Trophoblast cell (in vitro differentiated cells and primary cell): Measurements from ENCODE around the gene CEBPB.

Source experiments
- DNase-seq, 2 donors: peaks; one replicate each; pipeline ENCODE4 v3.0.0-alpha.2; 2016
- H2AFZ ChIP-seq: 2 replicates; pipeline ENCODE4 v1.6.1; 2013; ENCODE audit warnings: low read length, moderate library complexity, mild to moderate bottlenecking; ENCODE audit not compliant: insufficient read depth, poor library complexity
- H2AK5ac ChIP-seq: 2 replicates; pipeline ENCODE4 v1.6.1; 2013; ENCODE audit warnings: mild to moderate bottlenecking, low read length
- H2BK120ac ChIP-seq: 2 replicates; pipeline ENCODE4 v1.6.1; 2013; ENCODE audit warnings: low read length, mild to moderate bottlenecking, moderate library complexity; ENCODE audit not compliant: insufficient read depth, poor library complexity
- H2BK12ac ChIP-seq: 2 replicates; pipeline ENCODE4 v1.6.1; 2013; ENCODE audit warnings: mild to moderate bottlenecking, low read length, moderate library complexity
- H2BK5ac ChIP-seq: 2 replicates; pipeline ENCODE4 v1.6.1; 2013; ENCODE audit warnings: low read length, low read depth, moderate library complexity, mild to moderate bottlenecking; ENCODE audit not compliant: poor library complexity
- H3K14ac ChIP-seq: 2 replicates; pipeline ENCODE4 v1.6.1; 2013; ENCODE audit warnings: mild to moderate bottlenecking, low read length
- H3K18ac ChIP-seq: 2 replicates; pipeline ENCODE4 v1.6.1; 2013; ENCODE audit warnings: mild to moderate bottlenecking, low read length
- H3K23ac ChIP-seq: 2 replicates; pipeline ENCODE4 v1.6.1; 2013; ENCODE audit warnings: low read length
- H3K27ac ChIP-seq: 2 replicates; pipeline ENCODE4 v1.5.1; 2013; ENCODE audit warnings: low read depth, mild to moderate bottlenecking, inconsistent platforms, low read length, moderate library complexity
- H3K27me3 ChIP-seq: 2 replicates; pipeline ENCODE4 v1.6.1; 2013; ENCODE audit warnings: inconsistent platforms, mild to moderate bottlenecking, low read length, moderate library complexity; ENCODE audit not compliant: insufficient read depth
- H3K36me3 ChIP-seq, 2 experiments: 1 replicate in 1 of 2; 2 replicates in 1 of 2; pipeline ENCODE4 v1.6.1; 2013; ENCODE audit warnings: low read length in 2 of 2, mild to moderate bottlenecking in 2 of 2, moderate library complexity in 1 of 2; ENCODE audit not compliant: insufficient read depth in 2 of 2, control insufficient read depth in 1 of 2
- H3K4ac ChIP-seq: 2 replicates; pipeline ENCODE4 v1.6.1; 2013; ENCODE audit warnings: low read depth, mild to moderate bottlenecking, low read length, moderate library complexity
- H3K4me1 ChIP-seq, 2 experiments: 1 replicate in 1 of 2; 2 replicates in 1 of 2; pipeline ENCODE4 v1.6.1; 2013; ENCODE audit warnings: low read length in 2 of 2, mild to moderate bottlenecking in 2 of 2, moderate library complexity in 1 of 2; ENCODE audit not compliant: insufficient read depth in 2 of 2, control insufficient read depth in 1 of 2
- H3K4me2 ChIP-seq: 2 replicates; pipeline ENCODE4 v1.6.1; 2013; ENCODE audit warnings: inconsistent platforms, mild to moderate bottlenecking, low read length, moderate library complexity
- H3K4me3 ChIP-seq: 2 replicates; pipeline ENCODE4 v1.5.1; 2013; ENCODE audit warnings: mild to moderate bottlenecking, low read depth, low read length, inconsistent platforms
- H3K79me1 ChIP-seq: one replicate; pipeline ENCODE4 v1.6.1; 2013; ENCODE audit warnings: low read length
- H3K79me2 ChIP-seq: 2 replicates; pipeline ENCODE4 v1.6.1; 2013; ENCODE audit warnings: low read length, mild to moderate bottlenecking; ENCODE audit not compliant: control insufficient read depth, insufficient read depth, poor library complexity
- H3K9ac ChIP-seq: 2 replicates; pipeline ENCODE4 v1.6.1; 2013; ENCODE audit warnings: mild to moderate bottlenecking, low read length
- H3K9me3 ChIP-seq: 2 replicates; pipeline ENCODE4 v1.6.1; 2013; ENCODE audit warnings: low read depth, mild to moderate bottlenecking, control low read depth, inconsistent platforms, low read length; ENCODE audit not compliant: insufficient read depth
- H4K12ac ChIP-seq: 2 replicates; pipeline ENCODE4 v1.6.1; 2013; ENCODE audit warnings: low read depth, mild to moderate bottlenecking, low read length, moderate library complexity
- H4K8ac ChIP-seq: 2 replicates; pipeline ENCODE4 v1.6.1; 2013; ENCODE audit warnings: low read depth, mild to moderate bottlenecking, low read length, moderate library complexity
- H4K91ac ChIP-seq: one replicate; pipeline ENCODE4 v1.6.1; 2013; ENCODE audit warnings: low read depth, mild to moderate bottlenecking, low read length, moderate library complexity
- WGBS: extraction: QIAGEN DNeasy Blood & Tissue Kit; methylation state at CpG from one replicate; pipeline ENCODE4 v1.1.7; 2013; ENCODE audit warnings: missing lambda C conversion rate; ENCODE audit not compliant: insufficient read length, insufficient coverage; ENCODE audit errors: extremely low coverage; 5-methylcytosine and 5-hydroxymethylcytosine counted together

CEBPB gene

DNA sequence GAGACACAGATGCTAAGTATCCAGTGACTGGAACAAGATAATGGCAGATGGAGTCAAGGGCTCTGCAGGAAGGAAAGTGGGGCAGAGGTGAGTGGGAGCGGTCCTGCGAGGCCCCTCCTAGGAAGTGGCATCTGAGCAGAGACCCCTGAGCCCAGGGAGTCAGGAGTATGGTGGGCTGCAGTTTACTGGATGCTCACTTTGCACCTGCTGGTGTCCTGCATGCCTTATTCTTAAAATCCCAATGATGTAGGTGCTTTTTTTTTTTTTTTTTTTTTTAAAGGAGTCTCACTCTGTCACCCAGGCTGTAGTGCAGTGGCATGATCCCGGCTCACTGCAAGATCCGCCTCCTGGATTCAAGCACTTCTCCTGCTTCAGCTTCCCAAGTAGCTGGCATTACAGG is 5.6 kb downstream of the CEBPB start:
- Histone ChIP-seq H3K4me2 (no peak overlapping the region), H3K79me1 (peaks cover 22% of the 10 kb centered on the region), H3K79me2 (peaks cover 19% of the 10 kb centered on the region), H3K27ac (no peak overlapping the region), H3K36me3 (no peaks in the 10 kb centered on the region), H3K23ac (no peak overlapping the region), H2AK5ac (no peak overlapping the region), H3K4ac (no peak overlapping the region), H4K8ac (no peak overlapping the region), H3K4me3 (no peak overlapping the region), H3K4me1 (peaks cover 21% of the 10 kb centered on the region in 2 experiments), H2AFZ (no peak overlapping the region), H3K27me3 (no peaks in the 10 kb centered on the region), H3K14ac (no peak overlapping the region), H3K9ac (no peak overlapping the region), H2BK120ac (no peak overlapping the region), H3K9me3 (peaks cover 2% of the 10 kb centered on the region), H4K91ac (no peak overlapping the region), H3K18ac (no peak overlapping the region), H4K12ac (no peak overlapping the region), H2BK5ac (no peak overlapping the region), H2BK12ac (no peak overlapping the region)
- no CpG with 5 or more reads among the region's 4 CpGs for WGBS
- DNase-seq, result no peak

DNA sequence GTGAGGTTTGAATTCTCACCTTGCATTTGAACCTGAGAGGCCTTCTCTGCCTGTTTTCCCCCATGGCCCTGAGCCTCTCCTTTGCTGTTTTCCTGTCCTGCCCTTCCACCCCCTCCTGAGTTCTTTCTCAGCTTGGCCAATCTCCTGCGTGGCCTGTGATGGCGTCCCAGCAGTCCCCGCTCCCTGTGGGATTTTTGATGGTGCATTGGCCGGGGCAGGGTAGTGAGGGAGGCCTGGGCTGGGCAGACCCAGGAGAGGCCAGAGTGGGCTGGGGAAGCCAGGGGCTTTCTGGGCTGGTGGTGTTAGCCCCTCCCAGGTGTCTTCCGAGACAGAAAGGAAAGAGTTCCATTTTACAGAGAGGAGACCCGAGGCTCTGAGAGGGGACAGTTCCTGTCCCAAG is 6.3 kb downstream of the CEBPB start:
- Histone ChIP-seq H3K4me2 (no peak overlapping the region), H3K79me2 (peaks cover 14% of the 10 kb centered on the region), H2AK5ac (no peak overlapping the region)

DNA sequence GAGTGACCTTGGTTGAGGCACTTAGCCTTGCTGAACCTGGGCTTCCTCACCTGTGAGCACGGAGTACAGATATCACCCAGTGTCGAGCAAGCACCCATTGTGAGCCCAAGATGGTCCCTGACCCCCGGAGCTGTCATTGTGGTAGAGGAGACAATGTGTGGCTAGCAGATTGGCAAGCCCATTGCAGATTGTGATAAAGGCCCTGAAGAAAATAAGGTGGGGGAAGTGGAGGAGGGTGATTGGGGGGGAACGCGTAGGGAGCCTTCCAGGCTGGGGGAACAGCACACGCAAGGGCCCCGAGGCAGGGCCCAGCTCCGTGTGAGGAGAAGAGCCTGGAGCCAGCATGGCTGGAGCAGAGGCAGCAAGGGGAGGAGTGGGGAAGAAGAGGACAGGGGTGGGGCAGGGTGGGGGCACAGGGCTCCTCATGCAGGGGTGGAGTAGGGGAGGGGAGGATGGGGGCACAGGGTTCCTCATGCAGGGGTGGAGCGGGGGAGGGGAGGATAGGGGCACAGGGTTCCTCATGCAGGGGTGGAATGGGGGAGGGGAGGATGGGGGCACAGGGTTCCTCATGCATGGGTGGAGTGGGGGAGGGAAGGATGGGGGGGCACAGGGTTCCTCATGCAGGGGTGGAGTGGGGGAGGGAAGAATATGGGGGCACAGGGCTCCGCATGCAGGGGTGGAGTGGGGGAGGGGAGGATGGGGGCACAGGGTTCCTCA is 7.0 kb downstream of the CEBPB start:
- Histone ChIP-seq H3K4me3 (no peak overlapping the region), H3K9ac (no peak overlapping the region), H2BK5ac (no peak overlapping the region), H3K27me3 (no peaks in the 10 kb centered on the region), H3K4me1 (peaks cover 21% of the 10 kb centered on the region in 2 experiments), H4K12ac (no peak overlapping the region), H3K23ac (no peak overlapping the region), H3K79me2 (peaks cover 13% of the 10 kb centered on the region), H3K14ac (no peak overlapping the region), H3K4me2 (no peak overlapping the region), H2AK5ac (no peak overlapping the region), H2BK120ac (no peak overlapping the region), H3K36me3 (no peaks in the 10 kb centered on the region), H2BK12ac (no peak overlapping the region), H4K8ac (no peak overlapping the region), H3K18ac (no peak overlapping the region), H3K4ac (no peak overlapping the region), H3K27ac (no peak overlapping the region), H2AFZ (no peak overlapping the region), H4K91ac (no peak overlapping the region), H3K79me1 (peaks cover 16% of the 10 kb centered on the region), H3K9me3 (peaks cover 2% of the 10 kb centered on the region)
- DNase-seq, result peak in 1 of 2 donors; percentile 28
- WGBS, result no CpG with 5 or more reads among the region's 10 CpGs

More for the DNA sequence above, 6.3 kb downstream of the CEBPB start:
- H3K27me3 ChIP-seq, result no peaks in the 10 kb centered on the region
- H3K36me3 ChIP-seq, result no peaks in the 10 kb centered on the region
- H3K18ac ChIP-seq, result no peak overlapping the region
- no peak for DNase-seq
- no peak overlapping the region for H3K14ac ChIP-seq
- H3K4ac ChIP-seq, result no peak overlapping the region
- H3K23ac ChIP-seq, result no peak overlapping the region
- peaks cover 17% of the 10 kb centered on the region for H3K79me1 ChIP-seq
- no peak overlapping the region for H3K4me3 ChIP-seq
- H4K8ac ChIP-seq, result no peak overlapping the region
- H3K27ac ChIP-seq, result no peak overlapping the region
- H3K4me1 ChIP-seq, result peaks cover 21% of the 10 kb centered on the region in 2 experiments
- no CpG with 5 or more reads among the region's 6 CpGs for WGBS
- H3K9me3 ChIP-seq, result peaks cover 2% of the 10 kb centered on the region
- H2BK5ac ChIP-seq, result no peak overlapping the region
- H4K12ac ChIP-seq, result no peak overlapping the region
- no peak overlapping the region for H2BK120ac ChIP-seq
- H4K91ac ChIP-seq, result no peak overlapping the region
- no peak overlapping the region for H2BK12ac ChIP-seq
- H3K9ac ChIP-seq, result no peak overlapping the region
- no peak overlapping the region for H2AFZ ChIP-seq

DNA sequence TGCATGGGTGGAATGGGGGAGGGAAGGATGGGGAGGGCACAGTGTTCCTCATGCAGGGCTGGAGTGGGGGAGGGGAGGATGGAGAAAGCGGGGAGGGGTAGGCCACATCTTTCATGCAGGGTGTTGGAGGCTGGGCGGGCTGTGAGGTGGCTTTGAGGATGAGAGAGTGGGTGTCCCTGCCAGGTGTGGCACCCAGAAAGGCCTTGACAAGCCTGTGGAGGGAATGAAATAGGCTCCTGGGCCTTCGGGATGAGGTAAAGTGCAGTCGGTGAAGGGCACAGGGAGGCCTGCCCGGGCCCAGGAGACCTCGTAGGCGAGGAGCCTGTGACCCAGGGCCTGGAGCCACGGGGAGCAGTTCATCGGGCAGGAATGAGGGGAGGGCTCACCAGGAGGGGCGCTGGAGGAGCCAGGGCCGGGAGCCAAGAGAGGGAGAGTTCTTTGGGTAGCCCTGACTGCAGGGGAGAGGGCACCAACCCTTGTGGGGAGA is 7.6 kb downstream of the CEBPB start:
- Histone ChIP-seq H3K36me3 (no peaks in the 10 kb centered on the region), H2AFZ (no peak overlapping the region), H2AK5ac (peak overlapping the region; percentile 78), H3K4ac (no peak overlapping the region), H3K27me3 (no peaks in the 10 kb centered on the region), H4K91ac (no peak overlapping the region), H3K79me2 (peaks cover 7% of the 10 kb centered on the region), H3K14ac (peak overlapping the region; percentile 37), H3K79me1 (peaks cover 10% of the 10 kb centered on the region), H3K4me3 (no peak overlapping the region), H3K23ac (no peak overlapping the region), H4K8ac (no peak overlapping the region), H4K12ac (no peak overlapping the region), H3K18ac (no peak overlapping the region), H3K4me1 (peaks cover 17% of the 10 kb centered on the region in 2 experiments), H2BK120ac (no peak overlapping the region), H3K9ac (no peak overlapping the region), H3K4me2 (no peak overlapping the region), H2BK12ac (no peak overlapping the region), H2BK5ac (no peak overlapping the region), H3K27ac (no peak overlapping the region), H3K9me3 (peaks cover 2% of the 10 kb centered on the region)
- DNase-seq, result peak; percentile 18 to 34
- no CpG with 5 or more reads among the region's 11 CpGs for WGBS
